Sigmoid colon (tissue), 3 donors: ENCODE results near the gene ACOD1.

Experiments used
- CTCF ChIP-seq, 4 experiments: fragments of 450-650 bp in 3 of 4; fragments of 200-600 bp in 1 of 4; IDR thresholded peaks; one replicate each; pipeline ENCODE4 v1.5.1; 2016 to 2019; ENCODE audit warnings: antibody characterized with exemption in 4 of 4, mild to moderate bottlenecking in 3 of 4, moderate library complexity in 2 of 4
- POLR2A ChIP-seq, 2 donors: fragments of 450-650 bp; IDR thresholded peaks; one replicate each; pipeline ENCODE4 v1.6.1; 2016; ENCODE audit warnings: antibody characterized with exemption in 2 of 2, mild to moderate bottlenecking in 2 of 2, moderate library complexity in 2 of 2

GRCh38 chr13:76948149-76948548 is at the start of gene ACOD1:
- TF ChIP-seq CTCF (IDR thresholded peaks at IDR 0.05) (no peak), POLR2A (IDR thresholded peaks at IDR 0.05) (no peak)
